HL-60 (cell line): ENCODE data around the gene SLF1.

Experiments
- DNase-seq, 2 experiments: peaks; one replicate each; pipeline ENCODE4 v3.0.0-alpha.2; 2010 to 2020; ENCODE audit warnings: low read depth in 1 of 2, low spot score in 1 of 2
- H3K27ac ChIP-seq: fragments of 250-450 bp; sonication (Bioruptor Pico); replicated peaks from 2 replicates; pipeline ENCODE4 v1.5.1; 2020; ENCODE audit warnings: mild to moderate bottlenecking, moderate library complexity
- H3K27me3 ChIP-seq: fragments of 250-450 bp; sonication (Bioruptor Pico); 2 replicates; pipeline ENCODE4 v1.5.1; 2021; ENCODE audit warnings: mild to moderate bottlenecking, moderate library complexity; ENCODE audit not compliant: insufficient read depth, poor library complexity, severe bottlenecking
- H3K4me3 ChIP-seq: replicated peaks from 2 replicates; pipeline ENCODE4 v1.5.1; 2011; ENCODE audit warnings: mild to moderate bottlenecking, control low read depth, low read length; ENCODE audit not compliant: insufficient read depth
- GABPA ChIP-seq: IDR thresholded peaks from 2 replicates; pipeline ENCODE4 v1.6.1; 2012; ENCODE audit warnings: low read depth
- POLR2AphosphoS5 ChIP-seq: IDR thresholded peaks from 2 replicates; pipeline ENCODE4 v1.6.1; 2012; ENCODE audit warnings: low read depth
- REST ChIP-seq: IDR thresholded peaks from 2 replicates; pipeline ENCODE4 v1.6.1; 2012; ENCODE audit warnings: low read depth; ENCODE audit not compliant: insufficient replicate concordance
- SPI1 ChIP-seq: IDR thresholded peaks from 2 replicates; pipeline ENCODE4 v1.6.1; 2012; ENCODE audit warnings: low read depth, mild to moderate bottlenecking, borderline replicate concordance
- TF ChIP-seq, protein P1 (sequence below): IDR thresholded peaks from one replicate; pipeline ENCODE4 v1.5.1; 2011; ENCODE audit warnings: low read length, control low read depth, inconsistent platforms; ENCODE audit not compliant: insufficient read depth

Gene SLF1

GRCh38 chr5:94660506-94660905 is 42.0 kb downstream of the SLF1 start:
- Histone ChIP-seq H3K27me3 (no peaks in the 10 kb centered on the region), H3K27ac (no peak overlapping the region), H3K4me3 (no peak overlapping the region)
- no peak for TF ChIP-seq POLR2AphosphoS5
- TF ChIP-seq REST = no peak
- TF ChIP-seq SPI1 = no peak
- no peak for DNase-seq

DNA sequence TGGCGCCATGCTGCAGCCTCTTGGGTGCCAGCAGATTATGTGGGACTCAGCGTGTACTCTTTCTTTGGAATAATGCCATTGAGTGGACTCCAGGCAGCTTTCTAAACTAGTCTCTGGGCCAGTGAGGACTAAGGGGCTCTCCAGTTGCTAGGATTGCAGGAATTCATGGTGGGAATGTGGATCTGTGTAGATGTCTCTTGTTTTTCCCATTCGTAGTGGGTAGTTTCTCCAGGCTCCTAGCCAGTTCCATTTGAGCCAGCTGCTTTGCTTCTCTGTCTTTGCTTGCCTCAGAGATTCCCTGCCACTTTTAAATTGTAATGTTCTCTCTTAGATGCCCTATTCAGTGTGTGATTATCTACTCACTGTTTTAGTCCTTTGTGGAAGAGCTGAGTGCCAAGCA is 42.6 kb downstream of the SLF1 start:
- H3K27me3 ChIP-seq = no peaks in the 10 kb centered on the region
- TF ChIP-seq SPI1 = no peak
- no peak for TF ChIP-seq REST
- no peak for TF ChIP-seq POLR2AphosphoS5
- TF ChIP-seq, protein P1, sequence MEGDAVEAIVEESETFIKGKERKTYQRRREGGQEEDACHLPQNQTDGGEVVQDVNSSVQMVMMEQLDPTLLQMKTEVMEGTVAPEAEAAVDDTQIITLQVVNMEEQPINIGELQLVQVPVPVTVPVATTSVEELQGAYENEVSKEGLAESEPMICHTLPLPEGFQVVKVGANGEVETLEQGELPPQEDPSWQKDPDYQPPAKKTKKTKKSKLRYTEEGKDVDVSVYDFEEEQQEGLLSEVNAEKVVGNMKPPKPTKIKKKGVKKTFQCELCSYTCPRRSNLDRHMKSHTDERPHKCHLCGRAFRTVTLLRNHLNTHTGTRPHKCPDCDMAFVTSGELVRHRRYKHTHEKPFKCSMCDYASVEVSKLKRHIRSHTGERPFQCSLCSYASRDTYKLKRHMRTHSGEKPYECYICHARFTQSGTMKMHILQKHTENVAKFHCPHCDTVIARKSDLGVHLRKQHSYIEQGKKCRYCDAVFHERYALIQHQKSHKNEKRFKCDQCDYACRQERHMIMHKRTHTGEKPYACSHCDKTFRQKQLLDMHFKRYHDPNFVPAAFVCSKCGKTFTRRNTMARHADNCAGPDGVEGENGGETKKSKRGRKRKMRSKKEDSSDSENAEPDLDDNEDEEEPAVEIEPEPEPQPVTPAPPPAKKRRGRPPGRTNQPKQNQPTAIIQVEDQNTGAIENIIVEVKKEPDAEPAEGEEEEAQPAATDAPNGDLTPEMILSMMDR = no peak
- no peak for TF ChIP-seq GABPA

DNA sequence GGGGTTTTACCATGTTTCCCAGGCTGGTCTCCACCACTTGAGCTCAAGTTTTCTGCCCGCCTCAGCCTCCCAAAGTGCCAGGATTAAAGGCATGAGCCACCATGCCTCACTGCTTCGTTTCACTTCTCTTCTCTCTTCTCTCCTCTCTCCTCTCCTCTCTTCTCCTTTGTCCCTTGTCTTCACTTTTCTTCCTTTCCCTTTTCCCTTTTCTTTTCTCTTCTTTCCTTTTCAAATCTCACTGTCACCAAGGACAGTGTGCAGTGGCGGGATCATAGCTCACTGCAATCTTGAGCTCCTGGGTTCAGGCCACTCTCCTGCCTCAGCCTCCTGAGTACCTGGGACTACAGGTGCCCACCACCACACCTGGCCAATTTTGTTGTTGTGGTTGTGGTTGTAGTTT is 49.5 kb downstream of the SLF1 start:
- DNase-seq = no peak
- no peaks in the 10 kb centered on the region for H3K27me3 ChIP-seq
- no peak overlapping the region for H3K4me3 ChIP-seq
- H3K27ac ChIP-seq = no peak overlapping the region
- TF ChIP-seq POLR2AphosphoS5 (no peak), SPI1 (no peak), GABPA (no peak), REST (no peak)
- TF ChIP-seq, protein P1 = no peak

More for the DNA sequence above, 42.6 kb downstream of the SLF1 start:
- no peak for DNase-seq
- H3K4me3 ChIP-seq = no peak overlapping the region
- no peak overlapping the region for H3K27ac ChIP-seq

DNA sequence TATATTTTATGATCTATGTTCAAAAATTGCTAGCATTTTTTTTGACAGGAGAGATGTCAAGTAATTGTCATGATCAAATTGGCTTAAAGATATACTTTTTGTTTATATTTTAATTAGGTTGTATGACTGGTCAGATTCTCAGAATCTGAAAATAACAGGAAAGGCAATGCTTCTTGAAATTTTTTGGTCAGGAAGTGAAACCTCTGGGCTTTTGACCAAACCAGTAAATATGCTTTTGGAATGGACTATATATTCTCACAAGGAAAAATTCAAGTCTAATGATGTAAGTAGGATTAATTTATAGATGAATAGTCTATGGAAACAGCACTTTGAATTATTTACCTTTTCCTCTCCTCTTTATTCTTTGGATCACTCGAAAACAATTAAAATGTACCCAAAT is 52.3 kb downstream of the SLF1 start:
- H3K4me3 ChIP-seq = no peak overlapping the region
- TF ChIP-seq POLR2AphosphoS5 (no peak), GABPA (no peak), REST (no peak), SPI1 (no peak)
- TF ChIP-seq, protein P1 = no peak
- no peaks in the 10 kb centered on the region for H3K27me3 ChIP-seq
- no peak overlapping the region for H3K27ac ChIP-seq
- DNase-seq = no peak
